Activated CD8-positive, alpha-beta T cell treated with anti-CD3 and anti-CD28 coated beads for 36 hours (primary cell): ENCODE measurements around the gene NCL. TPM values are rescaled to one million over a fixed set of nuclear protein-coding genes. Genes with fewer than 3 reads are reported as not detected.

Source experiments
- ATAC-seq: fragments of 200-7000 bp; cut with Tn5 transposase; one replicate; pipeline ENCODE4 v1.10.0; 2021; ENCODE audit warnings: mild to moderate bottlenecking, moderate library complexity
- CTCF ChIA-PET: fragments of 350-600 bp; sonication (Branson Sonifier 250); formaldehyde crosslinking; loops from one replicate; lab custom pipeline; 2021; ENCODE audit warnings: antibody characterized with exemption; lab: Charles Lee
- POLR2A ChIA-PET: fragments of 350-600 bp; sonication (Branson Sonifier 250); formaldehyde crosslinking; loops from one replicate; lab custom pipeline; 2021; ENCODE audit warnings: antibody characterized with exemption; lab: Charles Lee
- DNase-seq: peaks from one replicate; pipeline ENCODE4 v3.0.0-alpha.2; 2020
- H3K27ac Mint-ChIP-seq: one replicate; pipeline ENCODE4 v1.8.0; 2021; ENCODE audit warnings: mild to moderate bottlenecking, mixed read lengths
- H3K27me3 Mint-ChIP-seq: one replicate; pipeline ENCODE4 v1.8.0; 2021; ENCODE audit warnings: mixed read lengths
- H3K36me3 Mint-ChIP-seq: one replicate; pipeline ENCODE4 v1.8.0; 2021; ENCODE audit warnings: low read depth, mixed read lengths
- H3K4me1 Mint-ChIP-seq: one replicate; pipeline ENCODE4 v1.8.0; 2021; ENCODE audit warnings: low read depth, mixed read lengths
- H3K4me3 Mint-ChIP-seq: one replicate; pipeline ENCODE4 v1.8.0; 2021; ENCODE audit warnings: mild to moderate bottlenecking, moderate library complexity, mixed read lengths
- H3K9me3 Mint-ChIP-seq: one replicate; pipeline ENCODE4 v1.8.0; 2021; ENCODE audit warnings: mixed read lengths
- CTCF ChIP-seq: fragments of 200-600 bp; IDR thresholded peaks from one replicate; pipeline ENCODE4 v1.8.0; 2022; ENCODE audit warnings: antibody characterized with exemption, mild to moderate bottlenecking
- intact Hi-C: fragments of 100-400 bp; cut with micrococcal nuclease; formaldehyde crosslinking; loops from one replicate; pipeline ENCODE4 v1.10.0; 2022
- total RNA-seq, 2 experiments: library from RNA; stranded (reverse); gene quantifications; one replicate each; pipeline ENCODE4 v1.2.3, GENCODE V29; 2021

NCL gene
- total RNA-seq, 2 experiments from 2014 or later, result 1,312 to 1,361 TPM

GRCh38 chr2:231502596-231502995 lies 38.3 kb upstream of the NCL start:
- Mint-ChIP-seq H3K27ac (no peak overlapping the region), H3K4me1 (no peaks in the 10 kb centered on the region), H3K4me3 (no peak overlapping the region), H3K27me3 (no peaks in the 10 kb centered on the region), H3K9me3 (no peaks in the 10 kb centered on the region), H3K36me3 (peaks cover 10% of the 10 kb centered on the region)
- intact Hi-C loops, result no loop called here
- DNase-seq (no peak), ATAC-seq (no peak)
- TF ChIP-seq CTCF, result no peak
- ChIA-PET POLR2A (no interaction called here), CTCF (interaction anchor here (0.6 to 1.0 kb wide), 2 partner anchors 13 to 253 kb away, joined by 3 read pairs; no protein-coding TSS in a partner anchor)

- H3K27ac Mint-ChIP-seq, result no peak overlapping the region
- ATAC-seq, result no peak
- H3K4me1 Mint-ChIP-seq, result peaks cover 2% of the 10 kb centered on the region
- DNase-seq, result no peak
- no peaks in the 10 kb centered on the region for H3K9me3 Mint-ChIP-seq
- POLR2A ChIA-PET, result no interaction called here
- H3K36me3 Mint-ChIP-seq, result no peaks in the 10 kb centered on the region
- H3K4me3 Mint-ChIP-seq, result no peak overlapping the region
- no peaks in the 10 kb centered on the region for H3K27me3 Mint-ChIP-seq
- intact Hi-C loops, result no loop called here
- CTCF ChIA-PET, result no interaction called here
- TF ChIP-seq CTCF, result no peak
These were observed 33.4 kb upstream of the NCL start for GRCh38 chr2:231497651-231498050.

GRCh38 chr2:231494669-231495068 lies 30.4 kb upstream of the NCL start:
- H3K9me3 Mint-ChIP-seq, result no peaks in the 10 kb centered on the region
- DNase-seq (no peak), ATAC-seq (no peak)
- ChIA-PET CTCF (interaction anchor here (1.7 to 1.9 kb wide), 2 partner anchors 12 kb away, joined by 8 read pairs; no protein-coding TSS in a partner anchor), POLR2A (interaction anchor here (1.5 kb wide), 1 partner anchor 12 kb away, joined by 3 read pairs; no protein-coding TSS in a partner anchor)
- no peak for TF ChIP-seq CTCF
- H3K27me3 Mint-ChIP-seq, result no peaks in the 10 kb centered on the region
- H3K4me1 Mint-ChIP-seq, result peaks cover 2% of the 10 kb centered on the region
- intact Hi-C loops, result no loop called here
- H3K27ac Mint-ChIP-seq, result no peak overlapping the region
- no peaks in the 10 kb centered on the region for H3K36me3 Mint-ChIP-seq
- no peak overlapping the region for H3K4me3 Mint-ChIP-seq

GRCh38 chr2:231490801-231491200 lies 26.5 kb upstream of the NCL start:
- intact Hi-C loops, result no loop called here
- no peak for TF ChIP-seq CTCF
- POLR2A ChIA-PET, result no interaction called here

GRCh38 chr2:231489990-231490389 lies 25.7 kb upstream of the NCL start:
- peak; percentile 37 for TF ChIP-seq CTCF
- Mint-ChIP-seq H3K36me3 (no peaks in the 10 kb centered on the region), H3K9me3 (no peaks in the 10 kb centered on the region), H3K4me1 (peaks cover under 1% of the 10 kb centered on the region), H3K27me3 (no peaks in the 10 kb centered on the region), H3K4me3 (no peak overlapping the region), H3K27ac (no peak overlapping the region)
- CTCF ChIA-PET, result interaction anchor here (0.5 to 2.3 kb wide), 8 partner anchors 8 to 183 kb away, joined by 3 to 25 read pairs (median 3); partner anchors contain the start of gene NCL
- intact Hi-C loops, result no loop called here
- DNase-seq (peak; percentile 61), ATAC-seq (no peak)
- POLR2A ChIA-PET, result no interaction called here

More at GRCh38 chr2:231490801-231491200, 26.5 kb upstream of the NCL start:
- H3K4me1 Mint-ChIP-seq, result peaks cover 2% of the 10 kb centered on the region
- H3K27me3 Mint-ChIP-seq, result no peaks in the 10 kb centered on the region
- DNase-seq (no peak), ATAC-seq (no peak)
- CTCF ChIA-PET, result interaction anchor here (0.5 to 2.3 kb wide), 8 partner anchors 9 to 263 kb away, joined by 3 to 25 read pairs (median 3); partner anchors contain the start of gene NCL
- H3K27ac Mint-ChIP-seq, result no peak overlapping the region
- H3K4me3 Mint-ChIP-seq, result no peak overlapping the region
- H3K9me3 Mint-ChIP-seq, result no peaks in the 10 kb centered on the region
- H3K36me3 Mint-ChIP-seq, result no peaks in the 10 kb centered on the region
